GM18951 (cell line): ENCODE measurements around the gene DMRTC2.
"Not testable (repeated sequence)": the region's sequence is repeated elsewhere in the genome, so short reads cannot be mapped to it uniquely, and the experiment has no call there.

Experiments
- POLR2A ChIP-seq: IDR thresholded peaks from 4 replicates; pipeline ENCODE4 v1.6.1; 2011; ENCODE audit warnings: mild to moderate bottlenecking; ENCODE audit not compliant: insufficient read length, insufficient read depth; ENCODE audit errors: extremely low read depth
- in situ Hi-C: fragments of 300-500 bp; cut with MboI; formaldehyde crosslinking; loops from one replicate; pipeline ENCODE4 v1.12.0; 2022; ENCODE audit warnings: low sequenced_read_pairs, mixed read lengths, inconsistent platforms; ENCODE audit not compliant: unreplicated experiment

The DMRTC2 gene

GRCh38 chr19:41868989-41869300 lies 24.1 kb downstream of the DMRTC2 start:
- in situ Hi-C loops: no loop called here
- TF ChIP-seq POLR2A: no peak

GRCh38 chr19:41869374-41869955 lies 24.6 kb downstream of the DMRTC2 start:
- TF ChIP-seq POLR2A: no peak
- in situ Hi-C loops: no loop called here

GRCh38 chr19:41870401-41870873 lies 25.6 kb downstream of the DMRTC2 start:
- in situ Hi-C loops: loop anchor here (5.0 kb wide), 1 partner anchor 82 kb away; no protein-coding TSS in a partner anchor
- no peak for TF ChIP-seq POLR2A

- in situ Hi-C loops: loop anchor here (5.0 kb wide), 1 partner anchor 81 kb away; no protein-coding TSS in a partner anchor
Measured at GRCh38 chr19:41871573-41872383, 26.9 kb downstream of the DMRTC2 start.

GRCh38 chr19:41872384-41872774 lies 27.5 kb downstream of the DMRTC2 start:
- no peak for TF ChIP-seq POLR2A
- in situ Hi-C loops: loop anchor here (5.0 kb wide), 1 partner anchor 80 kb away; no protein-coding TSS in a partner anchor

More at GRCh38 chr19:41871573-41872383, 26.9 kb downstream of the DMRTC2 start:
- TF ChIP-seq POLR2A: no peak

GRCh38 chr19:41872775-41873647 lies 28.2 kb downstream of the DMRTC2 start:
- in situ Hi-C loops: loop anchor here (5.0 kb wide), 1 partner anchor 79 kb away; no protein-coding TSS in a partner anchor
- TF ChIP-seq POLR2A: peak; percentile 14

- in situ Hi-C loops: not testable (repeated sequence)
Measured at GRCh38 chr19:41875973-41876372, 31.1 kb downstream of the DMRTC2 start.

- in situ Hi-C loops: no loop called here
- TF ChIP-seq POLR2A: peak; percentile 87
Measured at GRCh38 chr19:41876847-41877832, 32.3 kb downstream of the DMRTC2 start, which contains the start of gene CD79A. Gene CD79A, plus strand, starts transcription at chr19:41877279. Its CDS starts 26 bp downstream, at chr19:41877305.

GRCh38 chr19:41877916-41878905 lies 33.4 kb downstream of the DMRTC2 start:
- peak; percentile 52 for TF ChIP-seq POLR2A
- in situ Hi-C loops: no loop called here

- TF ChIP-seq POLR2A: no peak
- in situ Hi-C loops: no loop called here
Measured at GRCh38 chr19:41879080-41879479, 34.2 kb downstream of the DMRTC2 start.
